ENCODE data around the gene DENND4C.

GRCh38 chr9:19298436-19299000 is 68.0 kb downstream of the DENND4C start:
- no peak for TF ChIP-seq CTCF (conservative IDR thresholded peaks at IDR 0.05 in 1 of 2, IDR thresholded peaks at IDR 0.05 in 1 of 2; ENCODE audit: low read depth in 1 of 2, low read length in 2 of 2)
- TF ChIP-seq EZH2 (IDR thresholded peaks at IDR 0.05; ENCODE audit: low read length, missing control alignments): no peak

Data from fibroblast of lung (primary cell).